Peyer's patch (tissue), 4 donors: Measurements from ENCODE around the gene POMGNT2. TPM values are rescaled to one million over a fixed set of nuclear protein-coding genes. Genes with fewer than 3 reads are reported as not detected.

Experiments used
- DNase-seq, 3 donors: peaks; one replicate each; pipeline ENCODE4 v3.0.0-alpha.2; 2017 to 2019
- H3K27ac ChIP-seq, 4 donors: fragments of 200-600 bp; sonication (generic); one replicate each; pipeline ENCODE4 v1.5.1; 2016 to 2019
- H3K27me3 ChIP-seq, 2 donors: fragments of 200-600 bp; sonication (generic); one replicate each; pipeline ENCODE4 v1.5.1; 2019
- H3K36me3 ChIP-seq, 3 donors: fragments of 200-600 bp; sonication (generic); one replicate each; pipeline ENCODE4 v1.5.1; 2016 to 2019
- H3K4me1 ChIP-seq, 4 donors: fragments of 200-600 bp; sonication (generic); one replicate each; pipeline ENCODE4 v1.5.1; 2016 to 2019
- H3K4me3 ChIP-seq, 4 donors: fragments of 200-600 bp; sonication (generic); 1 replicate in 3 of 4; 2 replicates in 1 of 4; pipeline ENCODE4 v1.5.1; 2016 to 2019; ENCODE audit warnings: mild to moderate bottlenecking in 1 of 4
- H3K9me3 ChIP-seq, 4 donors: fragments of 200-600 bp; sonication (generic); one replicate each; pipeline ENCODE4 v1.5.1; 2016 to 2019; ENCODE audit warnings: mild to moderate bottlenecking in 1 of 4
- CTCF ChIP-seq, 6 experiments: fragments of 450-650 bp in 4 of 6; fragments of 200-600 bp in 2 of 6; sonication (generic) in 1 of 6; IDR thresholded peaks; one replicate each; pipeline ENCODE4 v1.5.1; 2017 to 2019; ENCODE audit warnings: antibody characterized with exemption in 6 of 6, mild to moderate bottlenecking in 3 of 6, moderate library complexity in 1 of 6
- POLR2A ChIP-seq, 2 donors: fragments of 450-650 bp; IDR thresholded peaks; one replicate each; pipeline ENCODE4 v1.5.1; 2017; ENCODE audit warnings: antibody characterized with exemption in 2 of 2, mild to moderate bottlenecking in 2 of 2, moderate library complexity in 2 of 2
- total RNA-seq, 4 donors: library from RNA; depleted of rRNA; stranded (reverse); fragments of >200 nt; gene quantifications; one replicate each; pipeline ENCODE4 v1.1.0, GENCODE V29; 2016

POMGNT2 gene
- total RNA-seq, 4 donors from 2014 or later, result 4.1 to 11.8 (median 7.1) TPM

- TF ChIP-seq POLR2A (IDR thresholded peaks at IDR 0.05) (no peak), CTCF (IDR thresholded peaks at IDR 0.05) (no peak)
- H3K27me3 ChIP-seq, result no peaks in the 10 kb centered on the region
- no peaks in the 10 kb centered on the region for H3K36me3 ChIP-seq
- no peak overlapping the region for H3K4me3 ChIP-seq
- H3K9me3 ChIP-seq, result peaks cover 0 to 4% (median 0%) of the 10 kb centered on the region in 4 donors
- DNase-seq, result no peak
- H3K4me1 ChIP-seq, result no peaks in the 10 kb centered on the region
- no peak overlapping the region for H3K27ac ChIP-seq
Observed at GRCh38 chr3:43132193-43132592, 26.3 kb upstream of the POMGNT2 start.

GRCh38 chr3:43128464-43128863 lies 22.6 kb upstream of the POMGNT2 start:
- Histone ChIP-seq H3K4me3 (no peak overlapping the region), H3K27me3 (no peaks in the 10 kb centered on the region), H3K36me3 (no peaks in the 10 kb centered on the region), H3K4me1 (no peaks in the 10 kb centered on the region), H3K9me3 (no peaks in the 10 kb centered on the region), H3K27ac (no peak overlapping the region)
- no peak for DNase-seq
- TF ChIP-seq CTCF (IDR thresholded peaks at IDR 0.05), result no peak
- TF ChIP-seq POLR2A (IDR thresholded peaks at IDR 0.05), result no peak

GRCh38 chr3:43126536-43126935 lies 20.7 kb upstream of the POMGNT2 start:
- H3K4me1 ChIP-seq, result no peaks in the 10 kb centered on the region
- no peak for DNase-seq
- H3K9me3 ChIP-seq, result no peaks in the 10 kb centered on the region
- no peak overlapping the region for H3K27ac ChIP-seq
- H3K27me3 ChIP-seq, result no peaks in the 10 kb centered on the region
- no peaks in the 10 kb centered on the region for H3K36me3 ChIP-seq
- TF ChIP-seq POLR2A (IDR thresholded peaks at IDR 0.05), result no peak
- TF ChIP-seq CTCF (IDR thresholded peaks at IDR 0.05), result no peak
- H3K4me3 ChIP-seq, result no peak overlapping the region

GRCh38 chr3:43123895-43124294 lies 18.0 kb upstream of the POMGNT2 start:
- Histone ChIP-seq H3K9me3 (no peaks in the 10 kb centered on the region), H3K27me3 (no peaks in the 10 kb centered on the region), H3K4me3 (no peak overlapping the region), H3K27ac (no peak overlapping the region), H3K4me1 (no peaks in the 10 kb centered on the region), H3K36me3 (no peaks in the 10 kb centered on the region)
- TF ChIP-seq POLR2A (IDR thresholded peaks at IDR 0.05) (no peak), CTCF (IDR thresholded peaks at IDR 0.05) (no peak)
- no peak for DNase-seq

GRCh38 chr3:43120937-43121336 lies 15.1 kb upstream of the POMGNT2 start:
- no peaks in the 10 kb centered on the region for H3K4me1 ChIP-seq
- TF ChIP-seq POLR2A (IDR thresholded peaks at IDR 0.05) (no peak), CTCF (IDR thresholded peaks at IDR 0.05) (no peak)
- no peak for DNase-seq
- H3K27me3 ChIP-seq, result no peaks in the 10 kb centered on the region
- no peak overlapping the region for H3K4me3 ChIP-seq
- no peaks in the 10 kb centered on the region for H3K36me3 ChIP-seq
- no peaks in the 10 kb centered on the region for H3K9me3 ChIP-seq
- H3K27ac ChIP-seq, result no peak overlapping the region

- TF ChIP-seq CTCF (IDR thresholded peaks at IDR 0.05), result no peak
- no peak for TF ChIP-seq POLR2A (IDR thresholded peaks at IDR 0.05)
- no peak for DNase-seq
- Histone ChIP-seq H3K27me3 (no peaks in the 10 kb centered on the region), H3K36me3 (no peaks in the 10 kb centered on the region), H3K4me1 (no peaks in the 10 kb centered on the region), H3K9me3 (no peaks in the 10 kb centered on the region), H3K27ac (no peak overlapping the region), H3K4me3 (no peak overlapping the region)
Observed at GRCh38 chr3:43117257-43117656, 11.4 kb upstream of the POMGNT2 start.
